KG1 (cell line): Measurements from ENCODE around the gene EPB41L4B.
"Not testable (repeated sequence)": the region's sequence is repeated elsewhere in the genome, so short reads cannot be mapped to it uniquely, and the experiment has no call there.

ENCODE experiments used
- DNase-seq: peaks from one replicate; lab custom pipeline; 2025; lab: John Stamatoyannopoulos, UW

The EPB41L4B gene

GRCh38 chr9:109244179-109245132 is 76.4 kb downstream of the EPB41L4B start:
- DNase-seq, result peak; percentile 60

GRCh38 chr9:109242741-109243140 is 78.1 kb downstream of the EPB41L4B start:
- no peak for DNase-seq

GRCh38 chr9:109242014-109242413 is 78.8 kb downstream of the EPB41L4B start:
- no peak for DNase-seq

- no peak for DNase-seq
Measured at GRCh38 chr9:109241207-109241606, 79.7 kb downstream of the EPB41L4B start.

GRCh38 chr9:109239240-109239639 is 81.6 kb downstream of the EPB41L4B start:
- no peak for DNase-seq

- DNase-seq, result no peak
Measured at GRCh38 chr9:109238655-109239054, 82.2 kb downstream of the EPB41L4B start.

GRCh38 chr9:109238125-109238524 is 82.7 kb downstream of the EPB41L4B start:
- no peak for DNase-seq

GRCh38 chr9:109232449-109233237 is 88.2 kb downstream of the EPB41L4B start:
- DNase-seq, result no peak

GRCh38 chr9:109231593-109231992 is 89.3 kb downstream of the EPB41L4B start:
- DNase-seq, result no peak

- no peak for DNase-seq
Measured at GRCh38 chr9:109230277-109230676, 90.6 kb downstream of the EPB41L4B start.

GRCh38 chr9:109229682-109230081 is 91.2 kb downstream of the EPB41L4B start:
- DNase-seq, result no peak

- no peak for DNase-seq
Measured at GRCh38 chr9:109228093-109228642, 92.7 kb downstream of the EPB41L4B start.

GRCh38 chr9:109225629-109226028 is 95.2 kb downstream of the EPB41L4B start:
- DNase-seq, result no peak

GRCh38 chr9:109224751-109225150 is 96.1 kb downstream of the EPB41L4B start:
- no peak for DNase-seq

- DNase-seq, result not testable (repeated sequence)
Measured at GRCh38 chr9:109218242-109218641, 102.6 kb downstream of the EPB41L4B start.

- no peak for DNase-seq
Measured at GRCh38 chr9:109214414-109214813, 106.4 kb downstream of the EPB41L4B start.

GRCh38 chr9:109213285-109214121 is 107.4 kb downstream of the EPB41L4B start:
- no peak for DNase-seq

- DNase-seq, result no peak
Measured at GRCh38 chr9:109212768-109213167, 108.1 kb downstream of the EPB41L4B start.

- DNase-seq, result no peak
Measured at GRCh38 chr9:109206670-109207069, 114.2 kb downstream of the EPB41L4B start.

- DNase-seq, result no peak
Measured at GRCh38 chr9:109205526-109205925, 115.3 kb downstream of the EPB41L4B start.

- no peak for DNase-seq
Measured at GRCh38 chr9:109203761-109204360, 117.0 kb downstream of the EPB41L4B start.
